Measurements from ENCODE around the gene IL11RA.

The IL11RA gene

GRCh38 chr9:34633166-34633565 is 18.8 kb upstream of the IL11RA start:
- H3K27me3 ChIP-seq (ENCODE audit: low read length): 0 out of 2 replicates have a peak, but pooled peaks cover under 1% of the 10 kb centered on the region
- peaks cover 20% of the 10 kb centered on the region for H3F3A ChIP-seq (ENCODE audit: insufficient read depth)
- no peak overlapping the region for H2AFZ ChIP-seq (ENCODE audit: low read depth, low read length, severe bottlenecking)
- H3K9me3 ChIP-seq (ENCODE audit: insufficient read depth, low read length): no peaks in the 10 kb centered on the region
- no peak overlapping the region for H3K4me3 ChIP-seq (ENCODE audit: insufficient read depth, low read length, poor library complexity, severe bottlenecking)
- no peak overlapping the region for H3K27ac ChIP-seq (ENCODE audit: low read depth, low read length)
- H3K4me2 ChIP-seq (ENCODE audit: low read depth, low read length, poor library complexity, severe bottlenecking): no peak overlapping the region
- TF ChIP-seq, protein P1, sequence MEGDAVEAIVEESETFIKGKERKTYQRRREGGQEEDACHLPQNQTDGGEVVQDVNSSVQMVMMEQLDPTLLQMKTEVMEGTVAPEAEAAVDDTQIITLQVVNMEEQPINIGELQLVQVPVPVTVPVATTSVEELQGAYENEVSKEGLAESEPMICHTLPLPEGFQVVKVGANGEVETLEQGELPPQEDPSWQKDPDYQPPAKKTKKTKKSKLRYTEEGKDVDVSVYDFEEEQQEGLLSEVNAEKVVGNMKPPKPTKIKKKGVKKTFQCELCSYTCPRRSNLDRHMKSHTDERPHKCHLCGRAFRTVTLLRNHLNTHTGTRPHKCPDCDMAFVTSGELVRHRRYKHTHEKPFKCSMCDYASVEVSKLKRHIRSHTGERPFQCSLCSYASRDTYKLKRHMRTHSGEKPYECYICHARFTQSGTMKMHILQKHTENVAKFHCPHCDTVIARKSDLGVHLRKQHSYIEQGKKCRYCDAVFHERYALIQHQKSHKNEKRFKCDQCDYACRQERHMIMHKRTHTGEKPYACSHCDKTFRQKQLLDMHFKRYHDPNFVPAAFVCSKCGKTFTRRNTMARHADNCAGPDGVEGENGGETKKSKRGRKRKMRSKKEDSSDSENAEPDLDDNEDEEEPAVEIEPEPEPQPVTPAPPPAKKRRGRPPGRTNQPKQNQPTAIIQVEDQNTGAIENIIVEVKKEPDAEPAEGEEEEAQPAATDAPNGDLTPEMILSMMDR (IDR thresholded peaks at IDR 0.05; ENCODE audit: insufficient read depth, low read length, poor library complexity, severe bottlenecking): no peak
- TF ChIP-seq EZH2phosphoT487 (conservative IDR thresholded peaks at IDR 0.05; ENCODE audit: low read length): no peak
- no peak overlapping the region for H3K9ac ChIP-seq (ENCODE audit: low read length)
- H3K9me2 ChIP-seq (replicated peaks; ENCODE audit: insufficient read depth, low read length): no peaks in the 10 kb centered on the region
- H4K20me1 ChIP-seq (ENCODE audit: low read depth, low read length): no peaks in the 10 kb centered on the region
- peaks cover 26% of the 10 kb centered on the region for H3K79me2 ChIP-seq (ENCODE audit: insufficient read depth, low read length)
- 0 out of 2 replicates have a peak, but pooled peaks cover 5% of the 10 kb centered on the region for H3K36me3 ChIP-seq (ENCODE audit: low read length)

DNA sequence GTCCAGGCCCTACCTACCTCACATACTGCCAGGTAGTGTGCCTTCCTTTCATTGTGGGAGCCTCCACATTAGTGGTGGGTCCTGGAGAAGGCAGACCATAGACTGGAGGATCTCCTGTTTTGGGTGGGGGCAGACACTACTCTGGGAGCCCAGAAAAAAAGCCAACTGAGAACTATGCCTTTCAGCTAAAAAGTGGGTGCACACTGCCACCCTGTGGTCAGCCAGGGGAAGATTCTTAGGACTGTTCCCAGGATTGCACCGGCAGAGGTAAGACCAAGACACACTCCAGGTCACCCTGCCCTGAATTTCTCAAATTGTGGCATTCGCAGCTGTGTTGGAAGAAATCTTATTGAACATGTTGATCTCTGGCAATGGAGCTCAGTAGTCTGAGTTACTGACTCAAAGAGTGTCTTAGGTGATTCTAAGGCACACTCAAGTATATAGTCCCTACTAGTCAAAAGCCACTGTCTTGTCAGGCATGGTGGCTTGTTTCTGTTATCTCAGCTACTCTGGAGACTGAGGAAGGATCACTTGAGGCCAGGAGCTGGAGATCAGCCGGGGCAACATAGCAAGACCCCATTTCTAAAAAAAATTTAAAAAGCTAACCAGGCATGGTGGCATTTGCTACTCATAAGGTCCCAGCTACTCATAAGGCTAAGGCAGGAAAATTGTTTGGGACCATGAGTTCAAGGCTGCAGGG is 18.0 kb upstream of the IL11RA start:
- Histone ChIP-seq H3K79me2 (ENCODE audit: insufficient read depth, low read length) (peaks cover 26% of the 10 kb centered on the region), H3K27ac (ENCODE audit: low read depth, low read length) (no peak overlapping the region), H3K9ac (ENCODE audit: low read length) (no peak overlapping the region), H2AFZ (ENCODE audit: low read depth, low read length, severe bottlenecking) (no peak overlapping the region), H3K4me2 (ENCODE audit: low read depth, low read length, poor library complexity, severe bottlenecking) (no peak overlapping the region), H4K20me1 (ENCODE audit: low read depth, low read length) (no peaks in the 10 kb centered on the region), H3K27me3 (ENCODE audit: low read length) (no peaks in the 10 kb centered on the region), H3F3A (ENCODE audit: insufficient read depth) (peaks cover 26% of the 10 kb centered on the region), H3K9me3 (ENCODE audit: insufficient read depth, low read length) (no peaks in the 10 kb centered on the region), H3K36me3 (ENCODE audit: low read length) (0 out of 2 replicates have a peak, but pooled peaks cover 5% of the 10 kb centered on the region), H3K9me2 (replicated peaks; ENCODE audit: insufficient read depth, low read length) (no peaks in the 10 kb centered on the region), H3K4me3 (ENCODE audit: insufficient read depth, low read length, poor library complexity, severe bottlenecking) (no peak overlapping the region)
- no peak for TF ChIP-seq EZH2phosphoT487 (conservative IDR thresholded peaks at IDR 0.05; ENCODE audit: low read length)
- TF ChIP-seq, protein P1 (IDR thresholded peaks at IDR 0.05; ENCODE audit: insufficient read depth, low read length, poor library complexity, severe bottlenecking): peak; percentile 98

- Histone ChIP-seq H3K27me3 (ENCODE audit: low read length) (no peaks in the 10 kb centered on the region), H3K4me3 (ENCODE audit: insufficient read depth, low read length, poor library complexity, severe bottlenecking) (no peak overlapping the region), H3F3A (ENCODE audit: insufficient read depth) (peaks cover 27% of the 10 kb centered on the region), H3K79me2 (ENCODE audit: insufficient read depth, low read length) (peaks cover 26% of the 10 kb centered on the region), H3K27ac (ENCODE audit: low read depth, low read length) (no peak overlapping the region), H3K9ac (ENCODE audit: low read length) (no peak overlapping the region), H3K36me3 (ENCODE audit: low read length) (0 out of 2 replicates have a peak, but pooled peaks cover 5% of the 10 kb centered on the region), H2AFZ (ENCODE audit: low read depth, low read length, severe bottlenecking) (no peak overlapping the region), H3K9me2 (replicated peaks; ENCODE audit: insufficient read depth, low read length) (no peaks in the 10 kb centered on the region), H3K9me3 (ENCODE audit: insufficient read depth, low read length) (no peaks in the 10 kb centered on the region), H4K20me1 (ENCODE audit: low read depth, low read length) (no peaks in the 10 kb centered on the region), H3K4me2 (ENCODE audit: low read depth, low read length, poor library complexity, severe bottlenecking) (no peak overlapping the region)
- TF ChIP-seq, protein P1 (IDR thresholded peaks at IDR 0.05; ENCODE audit: insufficient read depth, low read length, poor library complexity, severe bottlenecking): no peak
- no peak for TF ChIP-seq EZH2phosphoT487 (conservative IDR thresholded peaks at IDR 0.05; ENCODE audit: low read length)
Observed at GRCh38 chr9:34634551-34635248, 17.3 kb upstream of the IL11RA start.
